Fibroblast of lung (primary cell): ENCODE measurements around the gene TMEM232. TPM values are rescaled to one million over a fixed set of nuclear protein-coding genes. Genes with fewer than 3 reads are reported as not detected.
A peak's percentile ranks its signal among the peaks of the same experiment; 100 is the strongest.

Experiments
- DNase-seq, 2 donors: peaks; one replicate each; pipeline versions ENCODE4 v3.0.0 to v3.0.0-alpha.2; 2010; ENCODE audit warnings: low read depth in 2 of 2
- H2AFZ ChIP-seq: 2 replicates; pipeline ENCODE4 v1.5.1; 2012; ENCODE audit warnings: low read length, control low read depth, inconsistent platforms
- H3K27ac ChIP-seq: 2 replicates; pipeline ENCODE4 v1.5.1; 2011; ENCODE audit warnings: low read length, control low read depth; ENCODE audit not compliant: insufficient read depth
- H3K27me3 ChIP-seq: 2 replicates; pipeline ENCODE4 v1.5.1; 2011; ENCODE audit warnings: mild to moderate bottlenecking, low read length; ENCODE audit not compliant: control insufficient read depth, insufficient read depth
- H3K36me3 ChIP-seq: 2 replicates; pipeline ENCODE4 v1.5.1; 2011; ENCODE audit warnings: low read length; ENCODE audit not compliant: control insufficient read depth, insufficient read depth
- H3K4me1 ChIP-seq: 2 replicates; pipeline ENCODE4 v1.5.1; 2011; ENCODE audit warnings: low read length; ENCODE audit not compliant: control insufficient read depth, insufficient read depth; ENCODE audit errors: extremely low read depth
- H3K4me2 ChIP-seq: 2 replicates; pipeline ENCODE4 v1.5.1; 2011; ENCODE audit warnings: low read length, control low read depth; ENCODE audit not compliant: insufficient read depth; ENCODE audit errors: extremely low read depth
- H3K4me3 ChIP-seq, 4 experiments: fragments of 200-600 bp in 1 of 4; sonication (generic) in 1 of 4; replicated peaks in 1 of 4; 2 replicates each; pipeline ENCODE4 v1.5.1; 2011 to 2016; ENCODE audit warnings: low read length in 4 of 4, low read depth in 3 of 4, mild to moderate bottlenecking in 3 of 4, control low read depth in 2 of 4, inconsistent platforms in 1 of 4, mixed read lengths in 1 of 4; ENCODE audit not compliant: insufficient read depth in 1 of 4; ENCODE audit errors: control extremely low read depth in 1 of 4
- H3K79me2 ChIP-seq: 2 replicates; pipeline ENCODE4 v1.5.1; 2012; ENCODE audit warnings: mild to moderate bottlenecking, low read length, inconsistent platforms; ENCODE audit not compliant: control insufficient read depth, insufficient read depth
- H3K9ac ChIP-seq: 2 replicates; pipeline ENCODE4 v1.5.1; 2011; ENCODE audit warnings: mild to moderate bottlenecking, low read length, control low read depth; ENCODE audit not compliant: insufficient read depth
- H3K9me3 ChIP-seq: 2 replicates; pipeline ENCODE4 v1.5.1; 2012; ENCODE audit warnings: low read depth, low read length; ENCODE audit not compliant: control insufficient read depth, insufficient read depth
- H4K20me1 ChIP-seq: 2 replicates; pipeline ENCODE4 v1.5.1; 2011; ENCODE audit warnings: low read length; ENCODE audit not compliant: control insufficient read depth, insufficient read depth; ENCODE audit errors: extremely low read depth
- EZH2 ChIP-seq: IDR thresholded peaks from 2 replicates; pipeline ENCODE4 v1.5.1; 2012; ENCODE audit warnings: low read length, control low read depth, mild to moderate bottlenecking; ENCODE audit errors: missing control alignments
- polyA plus RNA-seq, 2 donors: library from polyadenylated mRNA; depleted of rRNA in 1 of 2; stranded (reverse) in 1 of 2; unstranded in 1 of 2; fragments of >200 nt; gene quantifications; 2 replicates each; pipeline ENCODE4 v1.2.1, GENCODE V29; 2011 to 2012; ENCODE audit warnings: missing spikeins in 1 of 2
- total RNA-seq: library from RNA; depleted of rRNA; stranded (reverse); fragments of >200 nt; gene quantifications from 2 replicates; pipeline ENCODE4 v1.2.1, GENCODE V29; 2014
- TF ChIP-seq, protein P1 (sequence below), 2 donors: IDR thresholded peaks in 1 of 2; conservative IDR thresholded peaks in 1 of 2; 1 replicate in 1 of 2; 2 replicates in 1 of 2; pipeline ENCODE4 v1.5.1; 2011 to 2012; ENCODE audit warnings: low read length in 2 of 2, control low read depth in 1 of 2, inconsistent platforms in 1 of 2, low read depth in 1 of 2, mild to moderate bottlenecking in 1 of 2

Gene TMEM232
- total and polyA plus RNA-seq, 2 donors (not counting 1 experiment from before 2014, with no cell fraction given) = 2.0 to 5.6 TPM

DNA sequence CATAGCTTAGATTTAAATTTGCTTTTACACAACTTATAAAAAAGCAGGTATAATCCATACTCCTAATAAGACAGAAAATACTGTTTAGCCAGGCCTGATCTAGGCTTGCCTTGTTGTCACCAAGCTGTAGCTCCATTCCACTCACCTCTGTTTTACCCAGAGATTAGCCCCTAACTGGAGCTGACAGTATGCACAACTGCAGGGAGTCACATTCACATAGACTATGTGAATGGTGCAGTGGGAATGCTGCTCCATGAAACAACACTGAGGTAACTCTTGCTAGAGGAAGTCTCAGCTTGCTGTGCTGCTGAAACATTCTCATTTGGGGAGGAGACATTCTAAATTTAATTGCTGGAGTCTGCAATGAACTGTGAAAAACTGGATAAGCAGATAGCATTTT, 209.1 kb downstream of the TMEM232 start:
- H2AFZ ChIP-seq = no peak overlapping the region
- H3K9ac ChIP-seq = no peak overlapping the region
- no peak overlapping the region for H3K4me2 ChIP-seq
- no peaks in the 10 kb centered on the region for H3K27me3 ChIP-seq
- H3K36me3 ChIP-seq = no peaks in the 10 kb centered on the region
- TF ChIP-seq, protein P1, sequence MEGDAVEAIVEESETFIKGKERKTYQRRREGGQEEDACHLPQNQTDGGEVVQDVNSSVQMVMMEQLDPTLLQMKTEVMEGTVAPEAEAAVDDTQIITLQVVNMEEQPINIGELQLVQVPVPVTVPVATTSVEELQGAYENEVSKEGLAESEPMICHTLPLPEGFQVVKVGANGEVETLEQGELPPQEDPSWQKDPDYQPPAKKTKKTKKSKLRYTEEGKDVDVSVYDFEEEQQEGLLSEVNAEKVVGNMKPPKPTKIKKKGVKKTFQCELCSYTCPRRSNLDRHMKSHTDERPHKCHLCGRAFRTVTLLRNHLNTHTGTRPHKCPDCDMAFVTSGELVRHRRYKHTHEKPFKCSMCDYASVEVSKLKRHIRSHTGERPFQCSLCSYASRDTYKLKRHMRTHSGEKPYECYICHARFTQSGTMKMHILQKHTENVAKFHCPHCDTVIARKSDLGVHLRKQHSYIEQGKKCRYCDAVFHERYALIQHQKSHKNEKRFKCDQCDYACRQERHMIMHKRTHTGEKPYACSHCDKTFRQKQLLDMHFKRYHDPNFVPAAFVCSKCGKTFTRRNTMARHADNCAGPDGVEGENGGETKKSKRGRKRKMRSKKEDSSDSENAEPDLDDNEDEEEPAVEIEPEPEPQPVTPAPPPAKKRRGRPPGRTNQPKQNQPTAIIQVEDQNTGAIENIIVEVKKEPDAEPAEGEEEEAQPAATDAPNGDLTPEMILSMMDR (conservative IDR thresholded peaks at IDR 0.05 in 1 of 2, IDR thresholded peaks at IDR 0.05 in 1 of 2; ENCODE audit: low read depth in 1 of 2, low read length in 2 of 2) = no peak
- TF ChIP-seq EZH2 = no peak
- H3K4me3 ChIP-seq = no peak overlapping the region
- H4K20me1 ChIP-seq = no peaks in the 10 kb centered on the region
- no peak overlapping the region for H3K27ac ChIP-seq
- H3K4me1 ChIP-seq = no peaks in the 10 kb centered on the region
- no peaks in the 10 kb centered on the region for H3K9me3 ChIP-seq
- no peaks in the 10 kb centered on the region for H3K79me2 ChIP-seq
- peak in 1 of 2 donors; percentile 13 for DNase-seq

GRCh38 chr5:110514030-110514429, 212.4 kb downstream of the TMEM232 start:
- no peaks in the 10 kb centered on the region for H3K79me2 ChIP-seq
- no peak for DNase-seq
- H4K20me1 ChIP-seq = no peaks in the 10 kb centered on the region
- H3K9me3 ChIP-seq = no peaks in the 10 kb centered on the region
- no peak overlapping the region for H3K9ac ChIP-seq
- H3K27ac ChIP-seq = no peak overlapping the region
- H3K4me2 ChIP-seq = no peak overlapping the region
- TF ChIP-seq, protein P1 (conservative IDR thresholded peaks at IDR 0.05 in 1 of 2, IDR thresholded peaks at IDR 0.05 in 1 of 2; ENCODE audit: low read depth in 1 of 2, low read length in 2 of 2) = no peak
- TF ChIP-seq EZH2 = no peak
- H3K4me3 ChIP-seq = no peak overlapping the region
- H3K27me3 ChIP-seq = no peaks in the 10 kb centered on the region
- no peaks in the 10 kb centered on the region for H3K36me3 ChIP-seq
- H2AFZ ChIP-seq = no peak overlapping the region
- H3K4me1 ChIP-seq = no peaks in the 10 kb centered on the region

- peak in 1 of 2 donors; percentile 61 for DNase-seq
- no peaks in the 10 kb centered on the region for H3K79me2 ChIP-seq
- H3K9ac ChIP-seq = no peak overlapping the region
- H3K36me3 ChIP-seq = no peaks in the 10 kb centered on the region
- H3K4me1 ChIP-seq = no peaks in the 10 kb centered on the region
- TF ChIP-seq EZH2 = no peak
- TF ChIP-seq, protein P1 (conservative IDR thresholded peaks at IDR 0.05 in 1 of 2, IDR thresholded peaks at IDR 0.05 in 1 of 2; ENCODE audit: low read depth in 1 of 2, low read length in 2 of 2) = no peak
- no peaks in the 10 kb centered on the region for H3K27me3 ChIP-seq
- H3K4me2 ChIP-seq = no peak overlapping the region
- no peak overlapping the region for H3K4me3 ChIP-seq
- H3K27ac ChIP-seq = no peak overlapping the region
- no peaks in the 10 kb centered on the region for H4K20me1 ChIP-seq
- H3K9me3 ChIP-seq = no peaks in the 10 kb centered on the region
- H2AFZ ChIP-seq = no peak overlapping the region
Measured at GRCh38 chr5:110512266-110512665, 214.2 kb downstream of the TMEM232 start.
